Tibial nerve (tissue), 4 donors: ENCODE data around the gene SMAD3. TPM values are rescaled to one million over a fixed set of nuclear protein-coding genes. Genes with fewer than 3 reads are reported as not detected.

Experiments
- DNase-seq, 2 donors: peaks; one replicate each; pipeline ENCODE4 v3.0.0-alpha.2; 2019; ENCODE audit warnings: low spot score in 2 of 2
- H3K27ac ChIP-seq, 4 donors: fragments of 200-600 bp; sonication (generic) in 3 of 4; one replicate each; pipeline ENCODE4 v1.5.1; 2017 to 2019; ENCODE audit warnings: mild to moderate bottlenecking in 1 of 4
- H3K27me3 ChIP-seq, 2 donors: fragments of 200-600 bp; sonication (generic) in 1 of 2; one replicate each; pipeline versions ENCODE4 v1.5.1 to v1.6.0; 2017 to 2019
- H3K36me3 ChIP-seq, 3 donors: fragments of 200-600 bp; sonication (generic); one replicate each; pipeline ENCODE4 v1.5.1; 2018 to 2019
- H3K4me1 ChIP-seq, 4 donors: fragments of 200-600 bp; sonication (generic) in 3 of 4; one replicate each; pipeline ENCODE4 v1.5.1; 2017 to 2019
- H3K4me3 ChIP-seq, 4 donors: fragments of 200-600 bp; sonication (generic) in 3 of 4; one replicate each; pipeline ENCODE4 v1.5.1; 2017 to 2019; ENCODE audit warnings: mild to moderate bottlenecking in 1 of 4, moderate library complexity in 1 of 4
- H3K9me3 ChIP-seq, 4 donors: fragments of 200-600 bp; sonication (generic) in 3 of 4; one replicate each; pipeline ENCODE4 v1.5.1; 2017 to 2019
- EP300 ChIP-seq, 2 donors: sonication (generic); formaldehyde crosslinking; IDR thresholded peaks; one replicate each; pipeline ENCODE4 v1.6.1; 2017; ENCODE audit warnings: antibody characterized with exemption in 2 of 2, mild to moderate bottlenecking in 1 of 2
- POLR2A ChIP-seq, 2 donors: fragments of 450-650 bp; IDR thresholded peaks; one replicate each; pipeline ENCODE4 v1.6.1; 2017; ENCODE audit warnings: antibody characterized with exemption in 2 of 2, mild to moderate bottlenecking in 2 of 2, moderate library complexity in 2 of 2
- WGBS, 2 donors: methylation state at CpG; one replicate each; pipeline ENCODE4 v1.1.5; 2018; 5-methylcytosine and 5-hydroxymethylcytosine counted together
- total RNA-seq, 4 donors: library from RNA; depleted of rRNA; stranded (reverse); fragments of >200 nt; gene quantifications; one replicate each; pipeline ENCODE4 v1.1.0, GENCODE V29; 2016
- TF ChIP-seq, protein P1 (sequence below), 5 experiments: fragments of 200-600 bp in 3 of 5; fragments of 450-650 bp in 2 of 5; sonication (generic) in 3 of 5; IDR thresholded peaks; one replicate each; pipeline ENCODE4 v1.5.1; 2016 to 2019; ENCODE audit warnings: antibody characterized with exemption in 5 of 5, mild to moderate bottlenecking in 3 of 5, moderate library complexity in 2 of 5

The SMAD3 gene
- total RNA-seq, 4 donors from 2014 or later, result 36.3 to 68.6 (median 44.1) TPM

DNA sequence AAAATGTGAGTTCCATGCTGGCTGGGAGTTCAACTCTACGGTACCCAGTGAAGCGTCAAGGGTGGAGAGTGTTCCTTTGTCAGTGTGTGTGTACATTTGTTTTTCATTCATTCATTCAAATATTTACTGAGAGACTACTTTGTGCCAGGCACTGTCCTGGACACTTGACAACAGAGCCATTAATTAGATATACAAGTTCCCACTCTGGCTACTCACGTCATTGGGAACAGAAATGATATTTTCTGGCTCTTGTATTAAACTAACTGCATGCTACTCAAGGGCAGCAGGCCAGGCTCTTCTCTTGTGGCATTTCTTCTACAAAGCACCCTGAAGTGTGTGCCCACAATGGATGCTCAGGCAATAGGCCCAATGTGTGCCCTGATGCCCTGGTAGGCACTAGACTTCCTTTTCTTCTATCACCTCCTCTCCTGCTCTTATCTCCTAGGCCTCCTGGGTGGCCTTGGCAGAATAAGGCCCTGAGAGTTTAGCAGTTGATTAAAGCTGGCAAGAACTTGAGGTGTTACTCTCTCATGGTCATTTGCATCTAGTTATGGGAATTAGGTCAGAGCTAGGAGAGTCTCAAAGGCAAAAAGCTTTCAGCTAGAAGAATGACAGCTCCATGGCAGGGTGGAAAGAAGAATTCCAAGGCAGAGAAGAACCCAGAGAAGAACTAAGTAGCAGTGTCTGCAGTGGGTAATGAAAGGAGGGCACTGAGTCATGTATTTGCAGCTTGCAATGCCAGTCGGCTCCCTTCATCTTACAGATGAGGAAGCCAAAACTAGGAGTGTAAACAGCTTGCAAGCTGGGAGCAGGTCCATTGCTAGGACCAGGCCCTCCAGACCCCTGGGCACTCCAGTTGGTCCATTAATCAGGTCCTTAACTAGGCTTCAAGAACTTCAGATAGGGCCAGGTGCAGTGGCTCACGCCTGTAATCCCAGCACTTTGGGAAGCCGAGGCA lies 14.0 kb upstream of the SMAD3 start:
- WGBS, 2 donors, result 83 to 89% methylated on average over 6 of the region's 6 CpGs
- no peak for TF ChIP-seq POLR2A (IDR thresholded peaks at IDR 0.05)
- TF ChIP-seq, protein P1, sequence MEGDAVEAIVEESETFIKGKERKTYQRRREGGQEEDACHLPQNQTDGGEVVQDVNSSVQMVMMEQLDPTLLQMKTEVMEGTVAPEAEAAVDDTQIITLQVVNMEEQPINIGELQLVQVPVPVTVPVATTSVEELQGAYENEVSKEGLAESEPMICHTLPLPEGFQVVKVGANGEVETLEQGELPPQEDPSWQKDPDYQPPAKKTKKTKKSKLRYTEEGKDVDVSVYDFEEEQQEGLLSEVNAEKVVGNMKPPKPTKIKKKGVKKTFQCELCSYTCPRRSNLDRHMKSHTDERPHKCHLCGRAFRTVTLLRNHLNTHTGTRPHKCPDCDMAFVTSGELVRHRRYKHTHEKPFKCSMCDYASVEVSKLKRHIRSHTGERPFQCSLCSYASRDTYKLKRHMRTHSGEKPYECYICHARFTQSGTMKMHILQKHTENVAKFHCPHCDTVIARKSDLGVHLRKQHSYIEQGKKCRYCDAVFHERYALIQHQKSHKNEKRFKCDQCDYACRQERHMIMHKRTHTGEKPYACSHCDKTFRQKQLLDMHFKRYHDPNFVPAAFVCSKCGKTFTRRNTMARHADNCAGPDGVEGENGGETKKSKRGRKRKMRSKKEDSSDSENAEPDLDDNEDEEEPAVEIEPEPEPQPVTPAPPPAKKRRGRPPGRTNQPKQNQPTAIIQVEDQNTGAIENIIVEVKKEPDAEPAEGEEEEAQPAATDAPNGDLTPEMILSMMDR (IDR thresholded peaks at IDR 0.05), result no peak
- TF ChIP-seq EP300 (IDR thresholded peaks at IDR 0.05), result no peak

DNA sequence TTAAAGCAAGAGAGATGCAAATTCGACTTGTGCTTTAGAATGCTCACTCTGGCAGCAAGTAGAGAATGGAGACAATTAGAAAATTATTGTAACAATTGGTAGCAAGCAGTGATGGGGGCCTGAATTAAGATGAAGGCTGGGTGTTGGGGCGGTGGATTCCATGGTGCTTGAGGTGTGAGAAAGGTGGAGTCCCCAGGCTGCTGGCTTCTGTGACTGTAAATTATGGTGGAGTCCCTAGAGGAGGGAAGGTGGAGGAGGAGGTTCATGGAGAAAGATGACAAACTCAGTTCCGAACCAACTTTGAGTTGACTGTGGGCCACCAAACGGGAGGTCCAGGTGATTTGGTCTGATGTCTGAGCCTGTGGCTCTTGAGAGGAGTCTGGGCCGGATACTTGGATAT lies 10.7 kb upstream of the SMAD3 start:
- no peaks in the 10 kb centered on the region for H3K36me3 ChIP-seq
- H3K9me3 ChIP-seq, result no peaks in the 10 kb centered on the region
- H3K4me1 ChIP-seq, result peaks cover 0 to 23% (median 15%) of the 10 kb centered on the region in 4 donors
- no peak overlapping the region for H3K27ac ChIP-seq
- TF ChIP-seq EP300 (IDR thresholded peaks at IDR 0.05) (no peak), POLR2A (IDR thresholded peaks at IDR 0.05) (no peak)
- TF ChIP-seq, protein P1 (IDR thresholded peaks at IDR 0.05), result no peak
- no peak overlapping the region for H3K4me3 ChIP-seq
- no peaks in the 10 kb centered on the region for H3K27me3 ChIP-seq
- no peak for DNase-seq
- 87 to 91% methylated on average over 5 of the region's 5 CpGs for WGBS, 2 donors

More for the DNA sequence above, 14.0 kb upstream of the SMAD3 start:
- Histone ChIP-seq H3K27ac (peak overlapping the region in 1 of 4 donors; percentile 71), H3K9me3 (no peaks in the 10 kb centered on the region), H3K4me3 (no peak overlapping the region), H3K27me3 (no peaks in the 10 kb centered on the region), H3K36me3 (no peaks in the 10 kb centered on the region), H3K4me1 (peaks cover 0 to 40% (median 26%) of the 10 kb centered on the region in 4 donors)
- DNase-seq, result no peak

DNA sequence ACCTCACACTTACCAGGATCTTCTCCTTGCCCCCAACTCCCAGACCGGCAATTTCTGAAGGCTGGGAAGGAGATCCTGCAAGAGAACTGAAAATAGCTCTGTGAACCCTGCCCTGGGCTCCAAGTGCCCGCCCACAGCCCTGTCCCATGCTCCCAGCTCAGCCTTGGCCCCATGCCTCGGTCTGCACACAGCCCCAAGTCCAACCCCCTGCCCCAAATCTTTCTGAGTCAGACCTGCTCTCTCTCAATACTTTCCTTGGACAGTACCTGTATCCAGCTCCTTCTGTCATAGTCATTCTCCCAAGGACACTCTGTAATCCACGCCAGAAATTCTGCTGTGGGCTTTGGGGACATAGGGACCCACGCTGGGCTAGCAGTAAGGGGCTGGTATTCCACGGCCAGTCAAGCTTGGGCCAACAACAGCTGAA lies 6.3 kb upstream of the SMAD3 start:
- 41 to 49% methylated on average over 6 of the region's 6 CpGs for WGBS, 2 donors
- Histone ChIP-seq H3K4me3 (no peak overlapping the region), H3K27me3 (no peaks in the 10 kb centered on the region), H3K36me3 (no peaks in the 10 kb centered on the region), H3K4me1 (peaks cover 0 to 4% (median 0%) of the 10 kb centered on the region in 4 donors), H3K27ac (no peak overlapping the region), H3K9me3 (no peaks in the 10 kb centered on the region)
- TF ChIP-seq, protein P1 (IDR thresholded peaks at IDR 0.05), result no peak
- TF ChIP-seq EP300 (IDR thresholded peaks at IDR 0.05) (no peak), POLR2A (IDR thresholded peaks at IDR 0.05) (no peak)
- no peak for DNase-seq

DNA sequence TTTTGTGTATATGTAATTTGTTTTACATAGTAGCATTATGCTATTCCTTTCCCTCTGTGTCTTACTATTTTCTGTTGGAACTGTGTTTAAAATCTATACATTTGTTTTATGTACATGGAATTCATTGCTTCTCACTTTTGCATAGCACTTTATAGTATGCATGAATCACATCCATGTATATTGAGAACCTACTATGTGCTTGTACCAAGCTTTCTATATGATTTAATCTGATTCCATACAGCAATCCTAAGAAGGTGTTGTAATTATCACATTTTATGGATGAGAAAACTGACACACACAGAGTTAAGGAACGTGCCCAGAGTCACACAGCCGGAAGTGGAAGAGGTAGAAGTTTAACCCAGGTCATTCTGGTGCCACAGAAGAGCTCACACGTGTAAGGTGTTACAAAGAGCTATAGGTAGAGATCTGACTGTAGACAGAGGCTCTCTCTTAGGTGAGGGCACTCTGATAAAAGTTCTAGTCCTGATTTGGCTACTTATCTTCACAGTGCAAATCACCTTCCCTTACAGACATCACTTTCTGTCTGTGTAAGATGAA lies 3.5 kb upstream of the SMAD3 start:
- WGBS, 2 donors, result 49 to 56% methylated on average over 3 of the region's 3 CpGs
- no peaks in the 10 kb centered on the region for H3K27me3 ChIP-seq
- peak overlapping the region in 1 of 4 donors; percentile 52 for H3K27ac ChIP-seq
- H3K36me3 ChIP-seq, result no peaks in the 10 kb centered on the region
- H3K9me3 ChIP-seq, result no peaks in the 10 kb centered on the region
- H3K4me1 ChIP-seq, result peaks cover 0 to 12% (median 3%) of the 10 kb centered on the region in 4 donors
- TF ChIP-seq EP300 (IDR thresholded peaks at IDR 0.05), result no peak
- TF ChIP-seq, protein P1 (IDR thresholded peaks at IDR 0.05), result no peak
- TF ChIP-seq POLR2A (IDR thresholded peaks at IDR 0.05), result no peak
- DNase-seq, result no peak
- no peak overlapping the region for H3K4me3 ChIP-seq
